Measurements from ENCODE around the gene TSNAXIP1.

DNA sequence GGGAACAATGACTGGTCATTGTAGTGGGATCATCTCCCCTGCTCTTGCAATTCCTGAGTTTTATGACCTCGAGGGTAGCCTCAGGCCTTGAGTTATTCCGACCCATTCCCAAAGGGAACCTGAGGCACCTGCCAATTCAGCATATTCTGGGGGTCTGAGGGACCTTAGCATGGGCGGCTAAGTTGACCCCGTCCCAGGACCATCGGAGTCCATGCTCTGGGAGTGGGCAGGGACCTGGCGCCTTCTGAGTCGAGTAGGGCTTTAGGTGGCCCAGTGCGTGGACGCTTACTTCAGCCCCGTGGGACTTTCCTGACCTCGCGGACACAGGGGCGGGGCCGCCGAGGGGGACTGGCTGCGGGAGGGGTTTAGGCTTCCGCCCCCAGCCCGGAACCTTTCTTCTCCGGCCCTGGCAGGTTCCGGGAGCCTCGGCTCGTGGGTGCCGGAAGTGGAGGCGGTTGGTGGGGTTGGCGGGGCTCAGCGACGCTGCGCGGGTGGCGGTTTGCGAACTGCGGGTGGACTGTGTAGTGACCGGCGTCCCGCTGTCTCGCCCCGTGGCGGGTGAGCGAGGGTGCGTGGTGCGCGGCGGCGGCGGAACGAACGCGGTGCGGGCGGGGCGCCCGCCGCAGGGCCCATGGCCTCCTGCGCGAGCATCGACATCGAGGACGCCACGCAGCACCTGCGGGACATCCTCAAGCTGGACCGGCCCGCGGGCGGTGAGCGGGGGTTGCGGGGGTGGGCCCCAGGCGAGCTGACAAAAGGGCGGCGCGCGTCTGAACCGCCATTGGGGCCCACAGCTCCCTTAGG, 66.1 kb downstream of the TSNAXIP1 start, which contains the start of gene EDC4:
- TF ChIP-seq, protein P1, sequence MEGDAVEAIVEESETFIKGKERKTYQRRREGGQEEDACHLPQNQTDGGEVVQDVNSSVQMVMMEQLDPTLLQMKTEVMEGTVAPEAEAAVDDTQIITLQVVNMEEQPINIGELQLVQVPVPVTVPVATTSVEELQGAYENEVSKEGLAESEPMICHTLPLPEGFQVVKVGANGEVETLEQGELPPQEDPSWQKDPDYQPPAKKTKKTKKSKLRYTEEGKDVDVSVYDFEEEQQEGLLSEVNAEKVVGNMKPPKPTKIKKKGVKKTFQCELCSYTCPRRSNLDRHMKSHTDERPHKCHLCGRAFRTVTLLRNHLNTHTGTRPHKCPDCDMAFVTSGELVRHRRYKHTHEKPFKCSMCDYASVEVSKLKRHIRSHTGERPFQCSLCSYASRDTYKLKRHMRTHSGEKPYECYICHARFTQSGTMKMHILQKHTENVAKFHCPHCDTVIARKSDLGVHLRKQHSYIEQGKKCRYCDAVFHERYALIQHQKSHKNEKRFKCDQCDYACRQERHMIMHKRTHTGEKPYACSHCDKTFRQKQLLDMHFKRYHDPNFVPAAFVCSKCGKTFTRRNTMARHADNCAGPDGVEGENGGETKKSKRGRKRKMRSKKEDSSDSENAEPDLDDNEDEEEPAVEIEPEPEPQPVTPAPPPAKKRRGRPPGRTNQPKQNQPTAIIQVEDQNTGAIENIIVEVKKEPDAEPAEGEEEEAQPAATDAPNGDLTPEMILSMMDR (IDR thresholded peaks at IDR 0.05): no peak
- TF ChIP-seq POLR2A (IDR thresholded peaks at IDR 0.05): peak; percentile 54 to 62

Measured in Peyer's patch (tissue), 4 donors.